WERI-Rb-1 (cell line): Measurements from ENCODE around the gene NOTUM.
A peak's percentile ranks its signal among the peaks of the same experiment; 100 is the strongest.

ENCODE experiments used
- DNase-seq: peaks from one replicate; pipeline ENCODE4 v3.0.0-alpha.2; 2020
- H3K27ac ChIP-seq: fragments of 250-450 bp; sonication (Bioruptor Pico); 2 replicates; pipeline ENCODE4 v1.5.1; 2020; ENCODE audit warnings: mild to moderate bottlenecking, moderate library complexity
- H3K27me3 ChIP-seq: fragments of 250-450 bp; sonication (Bioruptor Pico); 2 replicates; pipeline ENCODE4 v1.5.1; 2021; ENCODE audit warnings: mild to moderate bottlenecking, low read depth, moderate library complexity; ENCODE audit not compliant: insufficient read depth, severe bottlenecking
- H3K36me3 ChIP-seq: fragments of 250-450 bp; sonication (Bioruptor Pico); 2 replicates; pipeline ENCODE4 v1.5.1; 2020; ENCODE audit warnings: mild to moderate bottlenecking, moderate library complexity
- H3K4me3 ChIP-seq: 2 replicates; pipeline ENCODE4 v1.5.1; 2011; ENCODE audit warnings: low read depth, mild to moderate bottlenecking, control low read depth, low read length
- H3K9me3 ChIP-seq: fragments of 250-450 bp; sonication (Bioruptor Pico); 2 replicates; pipeline ENCODE4 v1.5.1; 2021; ENCODE audit warnings: mild to moderate bottlenecking, moderate library complexity; ENCODE audit not compliant: severe bottlenecking
- CTCF ChIP-seq: IDR thresholded peaks from 2 replicates; pipeline ENCODE4 v1.5.1; 2011; ENCODE audit warnings: low read depth, mild to moderate bottlenecking, control low read depth, inconsistent platforms, low read length

Gene NOTUM

GRCh38 chr17:81998212-81998611 lies 37.2 kb upstream of the NOTUM start:
- Histone ChIP-seq H3K27me3 (no peaks in the 10 kb centered on the region), H3K36me3 (peaks cover 31% of the 10 kb centered on the region), H3K27ac (no peak overlapping the region), H3K4me3 (no peak overlapping the region), H3K9me3 (no peaks in the 10 kb centered on the region)
- no peak for TF ChIP-seq CTCF
- no peak for DNase-seq

GRCh38 chr17:81996757-81997441 lies 35.9 kb upstream of the NOTUM start:
- no peak overlapping the region for H3K4me3 ChIP-seq
- TF ChIP-seq CTCF, result no peak
- H3K36me3 ChIP-seq, result peaks cover 34% of the 10 kb centered on the region
- H3K27ac ChIP-seq, result no peak overlapping the region
- no peaks in the 10 kb centered on the region for H3K9me3 ChIP-seq
- peak; percentile 6 for DNase-seq
- H3K27me3 ChIP-seq, result no peaks in the 10 kb centered on the region

- Histone ChIP-seq H3K27ac (no peak overlapping the region), H3K27me3 (no peaks in the 10 kb centered on the region), H3K9me3 (no peaks in the 10 kb centered on the region), H3K36me3 (peaks cover 36% of the 10 kb centered on the region), H3K4me3 (no peak overlapping the region)
- DNase-seq, result peak; percentile 6
- TF ChIP-seq CTCF, result no peak
Measured at GRCh38 chr17:81996232-81996756, 35.3 kb upstream of the NOTUM start.

GRCh38 chr17:81995463-81996231 lies 34.7 kb upstream of the NOTUM start:
- Histone ChIP-seq H3K9me3 (no peaks in the 10 kb centered on the region), H3K27ac (no peak overlapping the region)
- peak; percentile 12 for DNase-seq

More at GRCh38 chr17:81995463-81996231, 34.7 kb upstream of the NOTUM start:
- no peak for TF ChIP-seq CTCF
- Histone ChIP-seq H3K27me3 (no peaks in the 10 kb centered on the region), H3K36me3 (peaks cover 42% of the 10 kb centered on the region), H3K4me3 (no peak overlapping the region)
